Astrocyte (in vitro differentiated cells and primary cell): ENCODE data around the gene TNFRSF12A. TPM values are rescaled to one million over a fixed set of nuclear protein-coding genes. Genes with fewer than 3 reads are reported as not detected.

Source experiments
- DNase-seq: peaks from one replicate; pipeline ENCODE4 v3.0.0-alpha.2; 2010; ENCODE audit warnings: low read depth
- FAIRE-seq: peaks from 2 replicates; lab custom pipeline; 2011; peaks lifted over from hg19 to GRCh38; lab: Jason Lieb, UNC
- H2AFZ ChIP-seq: 2 replicates; pipeline ENCODE4 v1.6.0; 2012; ENCODE audit warnings: low read depth, low read length, inconsistent platforms
- H3K27ac ChIP-seq: 2 replicates; pipeline ENCODE4 v1.5.1; 2011; ENCODE audit warnings: low read depth, low read length, inconsistent platforms
- H3K27me3 ChIP-seq: 2 replicates; pipeline ENCODE4 v1.6.0; 2011; ENCODE audit warnings: low read length, inconsistent platforms; ENCODE audit not compliant: insufficient read depth
- H3K36me3 ChIP-seq: 2 replicates; pipeline ENCODE4 v1.5.1; 2011; ENCODE audit warnings: low read length, inconsistent platforms; ENCODE audit not compliant: insufficient read depth
- H3K4me1 ChIP-seq: 2 replicates; pipeline ENCODE4 v1.5.1; 2011; ENCODE audit warnings: low read length, inconsistent platforms; ENCODE audit not compliant: insufficient read depth
- H3K4me2 ChIP-seq: 2 replicates; pipeline ENCODE4 v1.6.0; 2012; ENCODE audit warnings: low read length, inconsistent platforms
- H3K4me3 ChIP-seq: 2 replicates; pipeline ENCODE4 v1.5.1; 2011; ENCODE audit warnings: low read depth, mild to moderate bottlenecking, low read length, inconsistent platforms; ENCODE audit not compliant: insufficient read depth
- H3K79me2 ChIP-seq: 2 replicates; pipeline ENCODE4 v1.6.0; 2012; ENCODE audit warnings: mild to moderate bottlenecking, low read length, inconsistent platforms; ENCODE audit not compliant: insufficient read depth
- H3K9ac ChIP-seq: 2 replicates; pipeline ENCODE4 v1.6.0; 2012; ENCODE audit warnings: mild to moderate bottlenecking, low read length, inconsistent platforms
- H3K9me3 ChIP-seq: 2 replicates; pipeline ENCODE4 v1.5.1; 2012; ENCODE audit warnings: low read depth, mild to moderate bottlenecking, low read length, inconsistent platforms; ENCODE audit not compliant: insufficient read depth
- H4K20me1 ChIP-seq: 2 replicates; pipeline ENCODE4 v1.6.0; 2012; ENCODE audit warnings: low read length, inconsistent platforms; ENCODE audit not compliant: insufficient read depth
- H3K27ac Mint-ChIP-seq: one replicate; pipeline ENCODE4 v1.8.0; 2021; ENCODE audit warnings: mild to moderate bottlenecking, mixed read lengths; ENCODE audit not compliant: unreplicated experiment
- H3K27me3 Mint-ChIP-seq: one replicate; pipeline ENCODE4 v1.8.0; 2021; ENCODE audit warnings: low read depth, mixed read lengths; ENCODE audit not compliant: unreplicated experiment
- H3K36me3 Mint-ChIP-seq: one replicate; pipeline ENCODE4 v1.8.0; 2021; ENCODE audit warnings: low read depth, mixed read lengths; ENCODE audit not compliant: unreplicated experiment
- H3K4me1 Mint-ChIP-seq: one replicate; pipeline ENCODE4 v1.8.0; 2021; ENCODE audit warnings: low read depth, mixed read lengths; ENCODE audit not compliant: unreplicated experiment
- H3K4me3 Mint-ChIP-seq: one replicate; pipeline ENCODE4 v1.8.0; 2021; ENCODE audit warnings: mild to moderate bottlenecking, moderate library complexity, mixed read lengths; ENCODE audit not compliant: unreplicated experiment
- H3K9me3 Mint-ChIP-seq: one replicate; pipeline ENCODE4 v1.8.0; 2021; ENCODE audit warnings: mild to moderate bottlenecking, mixed read lengths; ENCODE audit not compliant: unreplicated experiment
- EZH2 ChIP-seq: IDR thresholded peaks from 2 replicates; pipeline ENCODE4 v1.6.1; 2012; ENCODE audit warnings: mild to moderate bottlenecking, low read length, inconsistent platforms; ENCODE audit not compliant: insufficient read depth
- total RNA-seq: library from RNA; stranded (reverse); gene quantifications from 2 replicates; pipeline ENCODE4 v1.2.1, GENCODE V29; 2021
- TF ChIP-seq, protein P1 (sequence below): IDR thresholded peaks from 2 replicates; pipeline ENCODE4 v1.5.1; 2011; ENCODE audit warnings: low read depth, mild to moderate bottlenecking, inconsistent platforms, low read length, moderate library complexity; ENCODE audit not compliant: insufficient read depth

Gene TNFRSF12A
- total RNA-seq, 1 donor from 2014 or later: 262 TPM

DNA sequence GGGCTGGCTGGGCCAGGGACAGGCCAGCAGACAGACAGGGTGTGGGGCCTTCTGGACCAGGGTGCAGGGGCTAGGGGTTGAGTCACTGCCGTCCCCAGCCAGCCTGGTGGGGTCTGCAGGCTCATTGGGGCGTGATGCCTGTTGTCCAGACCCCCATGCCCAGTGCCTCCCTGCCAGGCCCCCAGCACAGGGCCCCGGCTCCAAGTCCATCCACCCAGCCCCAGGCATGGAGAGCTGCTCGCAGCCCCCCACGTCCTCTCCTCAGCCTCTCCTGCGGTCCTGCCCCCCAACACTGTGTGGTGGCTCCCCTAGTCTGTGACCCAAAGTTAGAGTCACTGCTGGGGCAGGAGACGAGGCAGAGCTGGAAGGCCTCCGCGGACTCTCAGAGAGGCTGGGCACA is 32.9 kb upstream of the TNFRSF12A start:
- H3K9me3 ChIP-seq: no peaks in the 10 kb centered on the region
- peaks cover 1% of the 10 kb centered on the region for H3K4me1 Mint-ChIP-seq
- H3K9me3 Mint-ChIP-seq: no peaks in the 10 kb centered on the region
- no peaks in the 10 kb centered on the region for H3K36me3 Mint-ChIP-seq
- H2AFZ ChIP-seq: no peak overlapping the region
- no peak overlapping the region for H3K27ac ChIP-seq
- no peaks in the 10 kb centered on the region for H3K4me1 ChIP-seq
- H3K4me2 ChIP-seq: no peak overlapping the region
- no peak overlapping the region for H3K4me3 ChIP-seq
- no peaks in the 10 kb centered on the region for H4K20me1 ChIP-seq
- FAIRE-seq: no peak
- H3K27me3 ChIP-seq: peaks cover 6% of the 10 kb centered on the region
- H3K79me2 ChIP-seq: no peaks in the 10 kb centered on the region
- peaks cover 21% of the 10 kb centered on the region for H3K27me3 Mint-ChIP-seq
- no peak overlapping the region for H3K9ac ChIP-seq
- DNase-seq: no peak
- H3K36me3 ChIP-seq: no peaks in the 10 kb centered on the region
- no peak overlapping the region for H3K4me3 Mint-ChIP-seq
- no peak for TF ChIP-seq EZH2
- TF ChIP-seq, protein P1, sequence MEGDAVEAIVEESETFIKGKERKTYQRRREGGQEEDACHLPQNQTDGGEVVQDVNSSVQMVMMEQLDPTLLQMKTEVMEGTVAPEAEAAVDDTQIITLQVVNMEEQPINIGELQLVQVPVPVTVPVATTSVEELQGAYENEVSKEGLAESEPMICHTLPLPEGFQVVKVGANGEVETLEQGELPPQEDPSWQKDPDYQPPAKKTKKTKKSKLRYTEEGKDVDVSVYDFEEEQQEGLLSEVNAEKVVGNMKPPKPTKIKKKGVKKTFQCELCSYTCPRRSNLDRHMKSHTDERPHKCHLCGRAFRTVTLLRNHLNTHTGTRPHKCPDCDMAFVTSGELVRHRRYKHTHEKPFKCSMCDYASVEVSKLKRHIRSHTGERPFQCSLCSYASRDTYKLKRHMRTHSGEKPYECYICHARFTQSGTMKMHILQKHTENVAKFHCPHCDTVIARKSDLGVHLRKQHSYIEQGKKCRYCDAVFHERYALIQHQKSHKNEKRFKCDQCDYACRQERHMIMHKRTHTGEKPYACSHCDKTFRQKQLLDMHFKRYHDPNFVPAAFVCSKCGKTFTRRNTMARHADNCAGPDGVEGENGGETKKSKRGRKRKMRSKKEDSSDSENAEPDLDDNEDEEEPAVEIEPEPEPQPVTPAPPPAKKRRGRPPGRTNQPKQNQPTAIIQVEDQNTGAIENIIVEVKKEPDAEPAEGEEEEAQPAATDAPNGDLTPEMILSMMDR: no peak
- H3K27ac Mint-ChIP-seq: no peak overlapping the region

DNA sequence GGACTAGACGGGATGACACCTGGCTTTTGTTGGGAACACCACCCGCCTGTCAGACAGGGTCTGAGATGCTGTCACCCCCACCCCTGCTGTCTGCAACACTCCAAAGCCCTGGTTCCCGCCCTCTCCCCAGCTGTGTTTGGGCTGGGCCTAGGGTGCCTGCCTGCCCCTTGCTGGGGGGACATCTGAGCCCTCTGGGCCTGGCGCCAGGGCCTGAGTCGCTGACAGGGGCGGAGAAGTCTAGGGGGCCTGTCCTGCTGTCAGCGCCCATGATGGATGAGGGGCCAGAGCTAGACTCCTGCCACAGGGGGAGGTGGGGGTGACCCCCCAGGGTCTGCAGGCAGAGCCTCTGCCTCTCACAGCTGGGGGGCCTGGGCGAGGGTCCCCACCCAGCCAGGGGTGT is 32.3 kb upstream of the TNFRSF12A start:
- no peak for FAIRE-seq
- TF ChIP-seq, protein P1: no peak
- no peak for TF ChIP-seq EZH2
- H3K27ac Mint-ChIP-seq: no peak overlapping the region

DNA sequence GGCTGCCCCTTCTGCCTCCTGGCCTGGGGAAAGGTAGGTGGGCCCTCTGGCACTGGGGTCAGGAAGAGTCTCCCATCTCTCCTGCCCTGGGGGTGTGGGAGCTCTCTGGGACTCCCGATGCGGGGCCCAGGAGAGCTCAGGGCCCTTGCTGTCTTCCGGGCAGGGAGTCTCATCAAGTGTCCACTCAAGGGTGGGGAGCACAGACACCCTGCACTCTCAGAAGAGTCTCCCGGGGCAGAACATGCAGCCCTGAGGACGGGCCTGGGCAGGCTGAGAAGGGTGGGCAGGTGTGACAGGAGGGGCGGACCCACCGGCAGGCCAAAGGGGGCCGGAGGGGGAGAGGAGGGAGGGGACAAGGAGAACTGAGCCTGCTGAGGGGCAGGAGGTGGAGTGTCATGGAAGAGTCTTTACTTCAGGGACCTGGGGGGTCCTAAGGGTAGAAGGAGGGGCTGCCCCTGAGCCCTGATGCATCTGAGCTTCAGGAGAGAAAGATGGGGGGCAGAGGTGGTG is 31.5 kb upstream of the TNFRSF12A start:
- Histone ChIP-seq H3K79me2 (no peaks in the 10 kb centered on the region), H3K27me3 (peaks cover 6% of the 10 kb centered on the region), H2AFZ (no peak overlapping the region), H3K36me3 (no peaks in the 10 kb centered on the region), H3K9me3 (no peaks in the 10 kb centered on the region), H3K27ac (no peak overlapping the region), H3K9ac (no peak overlapping the region), H3K4me2 (no peak overlapping the region), H4K20me1 (no peaks in the 10 kb centered on the region), H3K4me3 (no peak overlapping the region), H3K4me1 (no peaks in the 10 kb centered on the region)
- H3K36me3 Mint-ChIP-seq: no peaks in the 10 kb centered on the region
- H3K4me3 Mint-ChIP-seq: no peak overlapping the region
- FAIRE-seq (no peak), DNase-seq (no peak)
- peaks cover 1% of the 10 kb centered on the region for H3K4me1 Mint-ChIP-seq
- no peak overlapping the region for H3K27ac Mint-ChIP-seq
- H3K9me3 Mint-ChIP-seq: no peaks in the 10 kb centered on the region
- peaks cover 22% of the 10 kb centered on the region for H3K27me3 Mint-ChIP-seq
- no peak for TF ChIP-seq EZH2
- TF ChIP-seq, protein P1: no peak

More for the DNA sequence above, 32.3 kb upstream of the TNFRSF12A start:
- no peak for DNase-seq
- H3K27me3 ChIP-seq: peaks cover 6% of the 10 kb centered on the region
- Mint-ChIP-seq H3K36me3 (no peaks in the 10 kb centered on the region), H3K4me1 (peaks cover 1% of the 10 kb centered on the region), H3K27me3 (peaks cover 22% of the 10 kb centered on the region), H3K9me3 (no peaks in the 10 kb centered on the region), H3K4me3 (no peak overlapping the region)
- H3K9me3 ChIP-seq: no peaks in the 10 kb centered on the region
- no peak overlapping the region for H3K4me2 ChIP-seq
- H3K27ac ChIP-seq: no peak overlapping the region
- H3K36me3 ChIP-seq: no peaks in the 10 kb centered on the region
- no peak overlapping the region for H2AFZ ChIP-seq
- no peaks in the 10 kb centered on the region for H4K20me1 ChIP-seq
- H3K9ac ChIP-seq: no peak overlapping the region
- no peaks in the 10 kb centered on the region for H3K4me1 ChIP-seq
- no peaks in the 10 kb centered on the region for H3K79me2 ChIP-seq
- no peak overlapping the region for H3K4me3 ChIP-seq
